Measurements from ENCODE around the gene BACE2. TPM values are rescaled to one million over a fixed set of nuclear protein-coding genes. Genes with fewer than 3 reads are reported as not detected.

BACE2 gene
- polyA plus RNA-seq, 1 experiment, result 66.8 TPM

DNA sequence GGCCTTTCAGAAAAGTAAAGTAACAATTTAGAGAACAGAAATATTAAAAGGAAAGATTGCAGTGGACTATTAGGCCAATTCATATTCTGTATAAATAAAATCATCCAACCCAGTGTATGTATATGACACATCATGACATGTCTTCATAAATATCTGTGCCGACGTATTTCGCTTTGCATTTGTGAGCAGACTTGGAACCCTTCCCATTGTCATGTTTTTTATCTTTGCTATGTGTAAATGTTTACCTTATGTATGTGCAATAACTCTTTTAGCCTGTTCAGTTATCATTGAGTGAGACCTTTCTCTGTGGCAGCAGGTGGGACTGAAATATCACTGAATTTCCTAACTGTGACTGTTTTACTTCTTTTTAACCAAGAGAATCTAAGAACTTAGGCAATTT is 90.7 kb downstream of the BACE2 start:
- no peaks in the 10 kb centered on the region for H3K27me3 ChIP-seq (ENCODE audit: control insufficient read depth, insufficient read depth, low read length)
- H3K27ac ChIP-seq (ENCODE audit: low read depth, low read length), result no peak overlapping the region
- peaks cover 16% of the 10 kb centered on the region for H3K9me3 ChIP-seq (ENCODE audit: control insufficient read depth, insufficient read depth, low read length)
- no peak overlapping the region for H3K4me3 ChIP-seq (ENCODE audit: low read depth, low read length)
- TF ChIP-seq, protein P1, sequence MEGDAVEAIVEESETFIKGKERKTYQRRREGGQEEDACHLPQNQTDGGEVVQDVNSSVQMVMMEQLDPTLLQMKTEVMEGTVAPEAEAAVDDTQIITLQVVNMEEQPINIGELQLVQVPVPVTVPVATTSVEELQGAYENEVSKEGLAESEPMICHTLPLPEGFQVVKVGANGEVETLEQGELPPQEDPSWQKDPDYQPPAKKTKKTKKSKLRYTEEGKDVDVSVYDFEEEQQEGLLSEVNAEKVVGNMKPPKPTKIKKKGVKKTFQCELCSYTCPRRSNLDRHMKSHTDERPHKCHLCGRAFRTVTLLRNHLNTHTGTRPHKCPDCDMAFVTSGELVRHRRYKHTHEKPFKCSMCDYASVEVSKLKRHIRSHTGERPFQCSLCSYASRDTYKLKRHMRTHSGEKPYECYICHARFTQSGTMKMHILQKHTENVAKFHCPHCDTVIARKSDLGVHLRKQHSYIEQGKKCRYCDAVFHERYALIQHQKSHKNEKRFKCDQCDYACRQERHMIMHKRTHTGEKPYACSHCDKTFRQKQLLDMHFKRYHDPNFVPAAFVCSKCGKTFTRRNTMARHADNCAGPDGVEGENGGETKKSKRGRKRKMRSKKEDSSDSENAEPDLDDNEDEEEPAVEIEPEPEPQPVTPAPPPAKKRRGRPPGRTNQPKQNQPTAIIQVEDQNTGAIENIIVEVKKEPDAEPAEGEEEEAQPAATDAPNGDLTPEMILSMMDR (IDR thresholded peaks at IDR 0.05; ENCODE audit: low read depth, low read length), result no peak
- CTCF ChIA-PET, result interaction anchor here (0.8 kb wide), 1 partner anchor 25 kb away, joined by 5 read pairs; no protein-coding TSS in a partner anchor
- DNase-seq (ENCODE audit: low read depth, low spot score), result peak; percentile 42
- POLR2A ChIA-PET, result no interaction called here

GRCh38 chr21:41260428-41260827 is 92.5 kb downstream of the BACE2 start:
- ChIA-PET POLR2A (no interaction called here), CTCF (no interaction called here)
- H3K9me3 ChIP-seq (ENCODE audit: control insufficient read depth, insufficient read depth, low read length), result no peaks in the 10 kb centered on the region
- DNase-seq (ENCODE audit: low read depth, low spot score), result no peak
- TF ChIP-seq, protein P1 (IDR thresholded peaks at IDR 0.05; ENCODE audit: low read depth, low read length), result no peak
- no peak overlapping the region for H3K27ac ChIP-seq (ENCODE audit: low read depth, low read length)
- H3K27me3 ChIP-seq (ENCODE audit: control insufficient read depth, insufficient read depth, low read length), result no peaks in the 10 kb centered on the region
- H3K4me3 ChIP-seq (ENCODE audit: low read depth, low read length), result no peak overlapping the region

DNA sequence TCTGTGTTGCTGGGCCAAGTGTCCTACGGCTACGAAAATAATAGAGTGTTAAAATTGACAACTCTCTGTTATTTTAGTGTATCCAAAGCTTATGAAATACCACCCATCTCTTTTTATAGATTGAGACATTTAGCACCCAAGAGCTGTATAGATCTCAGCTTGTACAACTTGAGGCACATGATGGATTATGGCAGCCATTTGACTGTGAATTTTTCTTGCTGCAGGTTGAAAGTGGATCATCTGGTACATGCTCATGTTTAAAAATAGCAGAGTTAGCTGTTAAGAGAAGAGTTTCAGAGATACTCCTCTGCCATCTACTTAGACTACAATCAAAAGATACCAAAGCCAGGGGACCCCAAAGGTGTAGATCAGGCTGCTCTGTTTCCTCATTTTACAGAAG is 99.4 kb downstream of the BACE2 start:
- Histone ChIP-seq H3K4me3 (ENCODE audit: low read depth, low read length) (no peak overlapping the region), H3K27ac (ENCODE audit: low read depth, low read length) (no peak overlapping the region), H3K27me3 (ENCODE audit: control insufficient read depth, insufficient read depth, low read length) (no peaks in the 10 kb centered on the region), H3K9me3 (ENCODE audit: control insufficient read depth, insufficient read depth, low read length) (no peaks in the 10 kb centered on the region)
- no peak for DNase-seq (ENCODE audit: low read depth, low spot score)
- ChIA-PET CTCF (interaction anchor here (2.2 kb wide), 1 partner anchor 16 kb away, joined by 7 read pairs; no protein-coding TSS in a partner anchor), POLR2A (no interaction called here)
- TF ChIP-seq, protein P1 (IDR thresholded peaks at IDR 0.05; ENCODE audit: low read depth, low read length), result no peak

DNA sequence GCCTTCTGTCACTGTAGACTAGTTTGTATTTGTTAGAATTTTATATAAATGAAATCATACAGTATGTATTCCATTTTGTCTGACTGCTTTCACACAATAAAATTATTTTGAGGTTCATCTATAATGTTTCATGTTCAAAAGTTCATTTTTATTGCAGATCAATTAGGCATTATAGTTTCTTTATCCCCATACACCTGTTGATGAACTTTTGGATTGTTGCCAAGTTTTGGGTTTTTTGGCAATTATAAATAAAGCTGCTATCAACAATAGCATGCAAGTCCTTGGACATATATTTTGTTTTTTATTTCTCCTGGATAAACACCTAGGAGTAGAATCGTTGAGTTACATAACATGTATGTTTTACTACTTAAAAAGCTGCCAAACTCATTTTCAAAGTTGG is 101.6 kb downstream of the BACE2 start:
- no peak overlapping the region for H3K27ac ChIP-seq (ENCODE audit: low read depth, low read length)
- ChIA-PET POLR2A (no interaction called here), CTCF (interaction anchor here (0.7 to 1.2 kb wide), 3 partner anchors 14 to 15 kb away, joined by 3 read pairs; no protein-coding TSS in a partner anchor)

GRCh38 chr21:41277196-41277595 is 109.2 kb downstream of the BACE2 start:
- ChIA-PET POLR2A (no interaction called here), CTCF (no interaction called here)
- H3K27ac ChIP-seq (ENCODE audit: low read depth, low read length), result no peak overlapping the region
- TF ChIP-seq, protein P1 (IDR thresholded peaks at IDR 0.05; ENCODE audit: low read depth, low read length), result no peak
- peaks cover 3% of the 10 kb centered on the region; the same call in 1 of the 2 replicates for H3K9me3 ChIP-seq (ENCODE audit: control insufficient read depth, insufficient read depth, low read length)
- H3K27me3 ChIP-seq (ENCODE audit: control insufficient read depth, insufficient read depth, low read length), result no peaks in the 10 kb centered on the region
- H3K4me3 ChIP-seq (ENCODE audit: low read depth, low read length), result no peak overlapping the region
- DNase-seq (ENCODE audit: low read depth, low spot score), result no peak

More for the DNA sequence above, 101.6 kb downstream of the BACE2 start:
- TF ChIP-seq, protein P1 (IDR thresholded peaks at IDR 0.05; ENCODE audit: low read depth, low read length), result no peak
- Histone ChIP-seq H3K4me3 (ENCODE audit: low read depth, low read length) (no peak overlapping the region), H3K27me3 (ENCODE audit: control insufficient read depth, insufficient read depth, low read length) (no peaks in the 10 kb centered on the region), H3K9me3 (ENCODE audit: control insufficient read depth, insufficient read depth, low read length) (no peaks in the 10 kb centered on the region)
- DNase-seq (ENCODE audit: low read depth, low spot score), result no peak
